ENCODE measurements around the gene ADCY9. TPM values are rescaled to one million over a fixed set of nuclear protein-coding genes. Genes with fewer than 3 reads are reported as not detected.

ADCY9 gene
- total RNA-seq, 1 experiment from 2014 or later: 10.5 TPM

- no peak for TF ChIP-seq EZH2 (IDR thresholded peaks at IDR 0.05; ENCODE audit: low read depth)
- TF ChIP-seq, protein P1, sequence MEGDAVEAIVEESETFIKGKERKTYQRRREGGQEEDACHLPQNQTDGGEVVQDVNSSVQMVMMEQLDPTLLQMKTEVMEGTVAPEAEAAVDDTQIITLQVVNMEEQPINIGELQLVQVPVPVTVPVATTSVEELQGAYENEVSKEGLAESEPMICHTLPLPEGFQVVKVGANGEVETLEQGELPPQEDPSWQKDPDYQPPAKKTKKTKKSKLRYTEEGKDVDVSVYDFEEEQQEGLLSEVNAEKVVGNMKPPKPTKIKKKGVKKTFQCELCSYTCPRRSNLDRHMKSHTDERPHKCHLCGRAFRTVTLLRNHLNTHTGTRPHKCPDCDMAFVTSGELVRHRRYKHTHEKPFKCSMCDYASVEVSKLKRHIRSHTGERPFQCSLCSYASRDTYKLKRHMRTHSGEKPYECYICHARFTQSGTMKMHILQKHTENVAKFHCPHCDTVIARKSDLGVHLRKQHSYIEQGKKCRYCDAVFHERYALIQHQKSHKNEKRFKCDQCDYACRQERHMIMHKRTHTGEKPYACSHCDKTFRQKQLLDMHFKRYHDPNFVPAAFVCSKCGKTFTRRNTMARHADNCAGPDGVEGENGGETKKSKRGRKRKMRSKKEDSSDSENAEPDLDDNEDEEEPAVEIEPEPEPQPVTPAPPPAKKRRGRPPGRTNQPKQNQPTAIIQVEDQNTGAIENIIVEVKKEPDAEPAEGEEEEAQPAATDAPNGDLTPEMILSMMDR (conservative IDR thresholded peaks at IDR 0.05): no peak
- no peak overlapping the region for H2AFZ ChIP-seq
- BruUV-seq (replicated peaks): no TSS peak
- H3K9me3 ChIP-seq (ENCODE audit: insufficient read depth, low read depth): no peaks in the 10 kb centered on the region
- no peaks in the 10 kb centered on the region for H3K79me2 ChIP-seq (ENCODE audit: low read depth)
- no peak overlapping the region for H3K27ac ChIP-seq
- DNase-seq: peak in 1 of 2 experiments; percentile 57
- CTCF ChIA-PET: no interaction called here
- no peak overlapping the region for H3K4me2 ChIP-seq
- no peak overlapping the region for H3K4me3 ChIP-seq
- no peaks in the 10 kb centered on the region for H4K20me1 ChIP-seq (ENCODE audit: insufficient read depth)
- no peaks in the 10 kb centered on the region for H3K27me3 ChIP-seq (ENCODE audit: insufficient read depth, low read depth)
- intact Hi-C loops (cut with micrococcal nuclease; ENCODE audit: unreplicated experiment): no loop called here
- no peaks in the 10 kb centered on the region for H3K36me3 ChIP-seq (ENCODE audit: low read depth)
- no peaks in the 10 kb centered on the region for H3F3A ChIP-seq (ENCODE audit: insufficient read depth, low read depth)
- no peaks in the 10 kb centered on the region for H3K9me2 ChIP-seq (ENCODE audit: insufficient read depth)
- no peaks in the 10 kb centered on the region for H3K4me1 ChIP-seq (replicated peaks; ENCODE audit: insufficient read depth)
- POLR2A ChIA-PET (ENCODE audit: unreplicated experiment): no interaction called here
Observed at GRCh38 chr16:4085405-4085970, 30.8 kb downstream of the ADCY9 start.

DNA sequence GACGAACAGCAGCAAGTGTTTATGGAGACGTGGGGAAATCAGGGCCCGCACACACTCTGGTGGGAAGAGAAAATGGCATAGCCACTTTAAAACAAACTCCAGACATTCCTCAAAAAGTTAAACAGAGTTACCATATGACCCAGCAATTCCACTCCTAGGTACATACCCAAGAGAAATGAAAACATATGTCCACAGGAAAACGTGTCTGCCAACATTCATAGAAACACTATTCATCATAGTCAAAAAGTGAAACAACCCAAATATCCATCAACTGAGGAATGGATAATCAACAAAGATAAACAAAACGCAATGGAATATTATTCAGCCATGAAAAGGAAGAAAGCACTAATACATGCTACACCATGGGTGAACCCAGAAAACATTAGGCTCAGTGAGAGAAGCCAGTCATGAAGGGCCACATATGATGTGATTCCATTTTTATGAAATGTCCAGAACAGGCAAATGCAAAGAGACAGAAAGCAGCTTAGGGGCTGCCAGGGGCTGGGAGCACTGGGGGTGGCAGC is 32.8 kb downstream of the ADCY9 start:
- Histone ChIP-seq H4K20me1 (ENCODE audit: insufficient read depth) (no peaks in the 10 kb centered on the region), H3K9me2 (ENCODE audit: insufficient read depth) (no peaks in the 10 kb centered on the region), H3K27ac (no peak overlapping the region), H2AFZ (no peak overlapping the region), H3K27me3 (ENCODE audit: insufficient read depth, low read depth) (no peaks in the 10 kb centered on the region), H3K4me2 (no peak overlapping the region), H3F3A (ENCODE audit: insufficient read depth, low read depth) (no peaks in the 10 kb centered on the region), H3K4me3 (no peak overlapping the region), H3K4me1 (replicated peaks; ENCODE audit: insufficient read depth) (no peaks in the 10 kb centered on the region), H3K36me3 (ENCODE audit: low read depth) (no peaks in the 10 kb centered on the region), H3K79me2 (ENCODE audit: low read depth) (no peaks in the 10 kb centered on the region), H3K9me3 (ENCODE audit: insufficient read depth, low read depth) (no peaks in the 10 kb centered on the region)
- intact Hi-C loops (cut with micrococcal nuclease; ENCODE audit: unreplicated experiment): no loop called here
- ChIA-PET POLR2A (ENCODE audit: unreplicated experiment) (no interaction called here), CTCF (interaction anchor here (0.6 kb wide), 1 partner anchor 198 kb away, joined by 3 read pairs; no protein-coding TSS in a partner anchor)
- no TSS peak for BruUV-seq (replicated peaks)
- DNase-seq: no peak
- TF ChIP-seq, protein P1 (conservative IDR thresholded peaks at IDR 0.05): no peak
- no peak for TF ChIP-seq EZH2 (IDR thresholded peaks at IDR 0.05; ENCODE audit: low read depth)

DNA sequence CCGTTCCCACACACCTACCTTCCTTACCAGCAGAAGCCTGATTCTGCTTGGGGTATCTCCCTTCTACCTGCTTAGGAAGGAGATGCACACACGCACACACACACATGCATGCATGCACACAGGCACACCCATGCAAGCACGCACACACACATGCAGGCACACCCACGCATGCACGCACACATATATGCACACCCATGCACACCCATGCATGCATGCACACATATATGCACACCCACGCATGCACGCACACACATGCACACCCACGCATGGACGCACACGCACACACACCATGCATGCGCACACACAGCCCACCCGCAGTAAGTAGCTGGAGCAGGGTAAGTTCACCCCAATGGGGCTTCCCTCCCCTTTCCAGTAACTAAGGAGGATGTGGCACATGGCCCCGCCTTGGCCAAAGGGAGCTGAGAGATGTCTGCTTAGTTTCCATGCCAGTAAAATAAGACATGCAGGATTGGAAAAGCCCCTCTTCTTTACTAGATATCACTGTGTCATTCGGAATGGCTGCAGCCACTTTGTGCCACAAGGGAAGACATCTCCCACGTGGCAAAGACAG is 33.7 kb downstream of the ADCY9 start:
- Histone ChIP-seq H3K27me3 (ENCODE audit: insufficient read depth, low read depth) (no peaks in the 10 kb centered on the region), H3K27ac (no peak overlapping the region), H2AFZ (no peak overlapping the region), H3K9me2 (ENCODE audit: insufficient read depth) (no peaks in the 10 kb centered on the region), H3K4me1 (replicated peaks; ENCODE audit: insufficient read depth) (no peaks in the 10 kb centered on the region), H3K79me2 (ENCODE audit: low read depth) (no peaks in the 10 kb centered on the region), H3K4me3 (no peak overlapping the region), H3K36me3 (ENCODE audit: low read depth) (no peaks in the 10 kb centered on the region), H4K20me1 (ENCODE audit: insufficient read depth) (no peaks in the 10 kb centered on the region), H3K9me3 (ENCODE audit: insufficient read depth, low read depth) (no peaks in the 10 kb centered on the region), H3K4me2 (no peak overlapping the region), H3F3A (ENCODE audit: insufficient read depth, low read depth) (no peaks in the 10 kb centered on the region)
- ChIA-PET POLR2A (ENCODE audit: unreplicated experiment) (no interaction called here), CTCF (no interaction called here)
- BruUV-seq (replicated peaks): no TSS peak
- intact Hi-C loops (cut with micrococcal nuclease; ENCODE audit: unreplicated experiment): no loop called here
- no peak for DNase-seq
- TF ChIP-seq, protein P1 (conservative IDR thresholded peaks at IDR 0.05): no peak
- TF ChIP-seq EZH2 (IDR thresholded peaks at IDR 0.05; ENCODE audit: low read depth): no peak

Data from PC-9 (cell line).